Testis (tissue), 3 donors: ENCODE results near the gene XAF1. TPM values are rescaled to one million over a fixed set of nuclear protein-coding genes. Genes with fewer than 3 reads are reported as not detected.

Experiments
- DNase-seq: peaks from one replicate; pipeline ENCODE4 v3.0.0-alpha.2; 2019
- H3K27ac ChIP-seq, 2 donors: fragments of 200-600 bp; sonication (generic); one replicate each; pipeline ENCODE4 v1.5.1; 2019
- H3K27me3 ChIP-seq: fragments of 200-600 bp; sonication (generic); one replicate; pipeline ENCODE4 v1.5.1; 2019
- H3K36me3 ChIP-seq: fragments of 200-600 bp; sonication (generic); one replicate; pipeline ENCODE4 v1.5.1; 2017; ENCODE audit warnings: low read depth; ENCODE audit errors: missing control alignments
- H3K4me1 ChIP-seq: fragments of 200-600 bp; sonication (generic); one replicate; pipeline ENCODE4 v1.5.1; 2019
- H3K4me3 ChIP-seq, 2 donors: fragments of 200-600 bp; sonication (generic); one replicate each; pipeline ENCODE4 v1.5.1; 2017 to 2019
- H3K9me3 ChIP-seq: fragments of 200-600 bp; sonication (generic); one replicate; pipeline ENCODE4 v1.5.1; 2017
- POLR2A ChIP-seq: fragments of 450-650 bp; IDR thresholded peaks from one replicate; pipeline ENCODE4 v1.6.1; 2017; ENCODE audit warnings: antibody characterized with exemption, mild to moderate bottlenecking, moderate library complexity
- WGBS, 2 donors: methylation state at CpG; one replicate each; pipeline ENCODE4 v1.1.5; 2018; 5-methylcytosine and 5-hydroxymethylcytosine counted together
- intact Hi-C: fragments of 100-400 bp; cut with DNase I; formaldehyde crosslinking; loops from one replicate; pipeline ENCODE4 v1.15.1; 2023; ENCODE audit warnings: low total_unique reads
- polyA plus RNA-seq: library from polyadenylated mRNA; stranded (reverse); fragments of 350-450 nt; fragmentation: Illumina TruSeq; extraction: RNeasy Lipid Tissue Mini Kit (QIAGEN cat#74804); gene quantifications from one replicate; pipeline ENCODE4 v1.2.3, GENCODE V29; 2014; ENCODE audit warnings: low read depth, low replicate concordance; ENCODE audit not compliant: insufficient read depth
- total RNA-seq, 2 donors: library from RNA; depleted of rRNA; stranded (reverse); fragments of >200 nt; gene quantifications; one replicate each; pipeline ENCODE4 v1.2.3, GENCODE V29; 2016
- TF ChIP-seq, protein P1 (sequence below), 3 experiments: fragments of 450-650 bp in 2 of 3; fragments of 200-600 bp in 1 of 3; sonication (generic) in 1 of 3; IDR thresholded peaks; one replicate each; pipeline ENCODE4 v1.5.1; 2016 to 2019; ENCODE audit warnings: antibody characterized with exemption in 3 of 3, mild to moderate bottlenecking in 2 of 3, moderate library complexity in 1 of 3

XAF1 gene
- total and polyA plus RNA-seq, 3 donors from 2014 or later = 10.4 to 39.6 (median 26.8) TPM

DNA sequence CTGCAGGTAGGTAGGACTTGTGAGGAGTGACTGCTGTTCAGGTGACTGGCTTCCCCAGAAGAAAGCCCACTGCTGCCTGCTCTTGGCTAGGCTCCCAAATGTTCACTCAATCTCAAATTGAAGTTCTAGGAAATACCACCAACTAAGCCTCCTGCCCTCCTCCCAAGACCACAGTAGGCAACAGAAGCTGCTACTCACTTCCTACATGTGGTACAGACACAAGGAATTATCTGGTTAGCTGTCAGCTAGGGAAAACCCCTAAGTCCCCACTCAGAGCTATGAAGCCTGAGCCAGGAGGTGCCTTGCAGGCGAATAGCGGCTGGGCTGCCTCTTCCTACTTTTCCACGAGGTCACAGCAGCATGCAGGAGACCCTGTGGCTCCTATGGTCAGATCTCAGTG lies 25.0 kb downstream of the XAF1 start:
- intact Hi-C loops = no loop called here
- Histone ChIP-seq H3K4me3 (no peak overlapping the region), H3K27ac (no peak overlapping the region), H3K27me3 (no peaks in the 10 kb centered on the region), H3K36me3 (no peaks in the 10 kb centered on the region), H3K9me3 (no peaks in the 10 kb centered on the region), H3K4me1 (peaks cover 5% of the 10 kb centered on the region)
- TF ChIP-seq, protein P1, sequence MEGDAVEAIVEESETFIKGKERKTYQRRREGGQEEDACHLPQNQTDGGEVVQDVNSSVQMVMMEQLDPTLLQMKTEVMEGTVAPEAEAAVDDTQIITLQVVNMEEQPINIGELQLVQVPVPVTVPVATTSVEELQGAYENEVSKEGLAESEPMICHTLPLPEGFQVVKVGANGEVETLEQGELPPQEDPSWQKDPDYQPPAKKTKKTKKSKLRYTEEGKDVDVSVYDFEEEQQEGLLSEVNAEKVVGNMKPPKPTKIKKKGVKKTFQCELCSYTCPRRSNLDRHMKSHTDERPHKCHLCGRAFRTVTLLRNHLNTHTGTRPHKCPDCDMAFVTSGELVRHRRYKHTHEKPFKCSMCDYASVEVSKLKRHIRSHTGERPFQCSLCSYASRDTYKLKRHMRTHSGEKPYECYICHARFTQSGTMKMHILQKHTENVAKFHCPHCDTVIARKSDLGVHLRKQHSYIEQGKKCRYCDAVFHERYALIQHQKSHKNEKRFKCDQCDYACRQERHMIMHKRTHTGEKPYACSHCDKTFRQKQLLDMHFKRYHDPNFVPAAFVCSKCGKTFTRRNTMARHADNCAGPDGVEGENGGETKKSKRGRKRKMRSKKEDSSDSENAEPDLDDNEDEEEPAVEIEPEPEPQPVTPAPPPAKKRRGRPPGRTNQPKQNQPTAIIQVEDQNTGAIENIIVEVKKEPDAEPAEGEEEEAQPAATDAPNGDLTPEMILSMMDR (IDR thresholded peaks at IDR 0.05) = no peak
- TF ChIP-seq POLR2A = no peak
- no peak for DNase-seq
- 79 to 82% methylated on average over 3 of the region's 3 CpGs for WGBS, 2 donors

DNA sequence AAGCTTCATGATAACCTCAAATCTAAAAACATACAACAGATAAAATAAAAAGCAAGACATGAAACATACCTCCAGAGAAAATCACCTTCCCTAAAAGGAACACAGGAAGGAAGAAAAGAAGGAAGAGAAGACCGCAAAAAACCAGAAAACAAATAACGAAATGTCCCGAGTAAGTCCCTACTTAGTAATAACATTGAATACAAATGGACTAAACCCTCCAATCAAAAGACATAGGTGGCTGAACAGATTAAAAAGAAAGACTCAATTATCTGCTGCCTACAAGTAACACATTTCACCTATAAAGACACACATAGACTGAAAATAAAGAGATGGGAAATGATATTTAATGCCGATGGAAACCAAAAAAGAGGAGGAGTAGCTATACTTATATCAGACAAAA lies 26.4 kb downstream of the XAF1 start:
- H3K4me1 ChIP-seq = no peaks in the 10 kb centered on the region
- 90 to 96% methylated on average over 4 of the region's 4 CpGs for WGBS, 2 donors
- no peaks in the 10 kb centered on the region for H3K27me3 ChIP-seq
- DNase-seq = no peak
- H3K4me3 ChIP-seq = no peak overlapping the region
- no peak overlapping the region for H3K27ac ChIP-seq
- TF ChIP-seq, protein P1 (IDR thresholded peaks at IDR 0.05) = no peak
- no peak for TF ChIP-seq POLR2A
- H3K36me3 ChIP-seq = no peaks in the 10 kb centered on the region
- H3K9me3 ChIP-seq = no peaks in the 10 kb centered on the region
- intact Hi-C loops = no loop called here

DNA sequence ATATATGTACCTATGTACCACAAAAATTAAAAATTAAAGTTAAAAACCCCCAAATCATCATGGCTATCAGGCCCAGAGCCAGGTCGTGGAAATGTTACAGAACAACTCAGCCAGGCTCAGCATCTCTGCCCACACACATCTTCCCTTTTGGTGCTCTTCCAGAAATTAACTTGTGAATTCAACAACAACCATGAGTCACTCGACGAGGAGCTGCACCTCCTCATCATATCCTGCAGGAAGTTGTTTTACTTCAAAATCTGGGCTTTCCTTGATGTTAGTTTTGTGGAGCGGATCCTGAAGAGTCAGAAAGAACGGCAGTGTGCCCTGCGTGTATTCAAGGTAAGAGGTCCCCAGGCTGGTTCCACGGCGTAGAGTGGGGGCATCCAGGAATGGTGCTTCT lies 30.8 kb downstream of the XAF1 start:
- Histone ChIP-seq H3K27me3 (no peaks in the 10 kb centered on the region), H3K27ac (no peak overlapping the region), H3K9me3 (no peaks in the 10 kb centered on the region), H3K4me3 (no peak overlapping the region), H3K36me3 (no peaks in the 10 kb centered on the region), H3K4me1 (no peaks in the 10 kb centered on the region)
- no peak for DNase-seq
- 68% methylated on average over 8 of the region's 8 CpGs for WGBS, 2 donors
- TF ChIP-seq POLR2A = no peak
- TF ChIP-seq, protein P1 (IDR thresholded peaks at IDR 0.05) = no peak
- intact Hi-C loops = no loop called here

DNA sequence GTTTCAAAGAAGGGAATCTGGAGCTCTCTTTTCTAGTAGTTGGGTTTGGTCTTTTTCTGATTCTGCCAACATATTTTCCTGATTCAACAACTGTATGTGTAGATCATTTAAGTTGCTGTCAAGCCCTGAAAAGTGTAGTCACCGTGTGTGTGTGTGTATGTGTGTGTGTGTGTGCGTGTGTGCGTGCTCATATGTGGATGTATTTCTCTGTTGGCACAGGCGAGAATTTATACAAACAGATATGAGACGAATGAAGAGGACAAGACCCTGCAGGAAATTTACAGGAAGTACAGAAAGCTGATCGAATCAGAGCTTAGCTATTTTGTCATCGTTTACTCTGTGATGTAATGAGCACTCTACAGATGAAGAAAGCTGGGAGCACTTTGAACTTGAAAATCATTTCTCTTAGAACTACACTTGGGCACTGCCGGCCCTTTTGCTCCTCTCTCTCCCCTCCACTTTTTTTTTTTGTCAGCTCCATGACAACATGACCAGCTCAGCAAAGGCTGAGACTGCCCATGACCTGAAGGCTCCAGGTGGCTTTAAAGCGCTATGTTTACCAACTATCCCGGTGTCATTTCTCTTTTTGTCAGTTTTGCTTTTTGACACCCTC lies 31.3 kb downstream of the XAF1 start:
- no peak for DNase-seq
- 66 to 68% methylated on average over 10 of the region's 10 CpGs for WGBS, 2 donors
- TF ChIP-seq POLR2A = no peak
- TF ChIP-seq, protein P1 (IDR thresholded peaks at IDR 0.05) = no peak
- no peaks in the 10 kb centered on the region for H3K4me1 ChIP-seq
- intact Hi-C loops = no loop called here
- H3K27me3 ChIP-seq = no peaks in the 10 kb centered on the region
- H3K27ac ChIP-seq = no peak overlapping the region
- H3K36me3 ChIP-seq = no peaks in the 10 kb centered on the region
- no peaks in the 10 kb centered on the region for H3K9me3 ChIP-seq
- H3K4me3 ChIP-seq = no peak overlapping the region

DNA sequence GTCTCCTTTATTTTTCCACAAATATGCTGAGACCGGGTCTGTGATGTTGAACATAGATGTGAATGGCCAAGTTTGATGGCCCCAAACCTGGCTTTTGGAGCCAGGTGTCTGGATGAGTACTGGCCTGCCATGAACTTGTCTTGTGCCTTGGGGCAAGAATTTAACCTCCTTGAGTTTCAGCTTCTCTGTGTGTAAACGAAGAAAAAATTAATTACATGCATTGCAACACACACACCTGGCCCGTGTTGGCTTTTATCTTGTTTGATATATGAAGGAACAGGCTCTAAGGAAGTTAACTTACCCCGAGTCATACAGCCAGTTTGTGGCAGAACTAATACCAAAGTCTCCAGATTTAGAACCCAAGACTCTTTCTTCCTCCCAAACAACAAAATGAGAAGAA lies 33.3 kb downstream of the XAF1 start:
- no peak overlapping the region for H3K27ac ChIP-seq
- intact Hi-C loops = no loop called here
- H3K27me3 ChIP-seq = no peaks in the 10 kb centered on the region
- H3K4me3 ChIP-seq = no peak overlapping the region
- no peaks in the 10 kb centered on the region for H3K9me3 ChIP-seq
- TF ChIP-seq, protein P1 (IDR thresholded peaks at IDR 0.05) = no peak
- no peak for TF ChIP-seq POLR2A
- no peaks in the 10 kb centered on the region for H3K36me3 ChIP-seq
- H3K4me1 ChIP-seq = no peaks in the 10 kb centered on the region
- DNase-seq = no peak
- 82 to 83% methylated on average over 4 of the region's 4 CpGs for WGBS, 2 donors
